Measurements from ENCODE around the gene EPSTI1.
A peak's percentile ranks its signal among the peaks of the same experiment; 100 is the strongest.
"Not testable (repeated sequence)": the region's sequence is repeated elsewhere in the genome, so short reads cannot be mapped to it uniquely, and the experiment has no call there.

EPSTI1 gene

GRCh38 chr13:42991898-42992763, at the start of gene EPSTI1:
Gene EPSTI1 (minus strand): TSS chr13:42992241. CDS start chr13:42992165, 76 bp downstream.
- DNase-seq: peak; percentile 95

GRCh38 chr13:43041369-43041921, 49.4 kb upstream of the EPSTI1 start:
- no peak for DNase-seq

GRCh38 chr13:43040581-43041368, 48.7 kb upstream of the EPSTI1 start:
- DNase-seq: not testable (repeated sequence)

GRCh38 chr13:43039966-43040365, 47.9 kb upstream of the EPSTI1 start:
- DNase-seq: no peak

GRCh38 chr13:43036351-43037250, 44.6 kb upstream of the EPSTI1 start:
- DNase-seq: no peak

- no peak for DNase-seq
These were observed 41.0 kb upstream of the EPSTI1 start for GRCh38 chr13:43033038-43033437.

GRCh38 chr13:43031881-43032280, 39.8 kb upstream of the EPSTI1 start:
- no peak for DNase-seq

GRCh38 chr13:43030548-43030947, 38.5 kb upstream of the EPSTI1 start:
- no peak for DNase-seq

GRCh38 chr13:43026262-43026661, 34.2 kb upstream of the EPSTI1 start:
- no peak for DNase-seq

GRCh38 chr13:43023289-43023963, 31.4 kb upstream of the EPSTI1 start, which contains the start of gene DNAJC15:
Gene DNAJC15 (plus strand): TSS chr13:43023586. CDS start chr13:43023627, 41 bp downstream.
- peak; percentile 84 to 85 for DNase-seq

GRCh38 chr13:43022934-43023288, 30.9 kb upstream of the EPSTI1 start:
- DNase-seq: no peak

- no peak for DNase-seq
These were observed 30.1 kb upstream of the EPSTI1 start for GRCh38 chr13:43021926-43022670.

GRCh38 chr13:43020794-43021193, 28.8 kb upstream of the EPSTI1 start:
- DNase-seq: no peak

- no peak for DNase-seq
These were observed 27.8 kb upstream of the EPSTI1 start for GRCh38 chr13:43019811-43020210.

GRCh38 chr13:43016226-43016625, 24.2 kb upstream of the EPSTI1 start:
- no peak for DNase-seq

- DNase-seq: no peak
These were observed 22.1 kb upstream of the EPSTI1 start for GRCh38 chr13:43014162-43014561.

GRCh38 chr13:43009506-43009905, 17.5 kb upstream of the EPSTI1 start:
- DNase-seq: no peak

- DNase-seq: no peak
These were observed 16.6 kb upstream of the EPSTI1 start for GRCh38 chr13:43008596-43008995.

GRCh38 chr13:43006893-43007631, 15.0 kb upstream of the EPSTI1 start:
- no peak for DNase-seq

- DNase-seq: no peak
These were observed 13.6 kb upstream of the EPSTI1 start for GRCh38 chr13:43005460-43006236.

Data from CD4-positive, alpha-beta T cell treated with Interferon alpha-2 for 1 hour (primary cell).